Naive B cell (primary cell): ENCODE data around the gene RUVBL2. TPM values are rescaled to one million over a fixed set of nuclear protein-coding genes. Genes with fewer than 3 reads are reported as not detected.
"Not testable (repeated sequence)": the region's sequence is repeated elsewhere in the genome, so short reads cannot be mapped to it uniquely, and the experiment has no call there.

Experiments used
- ATAC-seq, 2 donors: fragments of 150-1000 bp; cut with Tn5 transposase; 2 replicates each; pipeline ENCODE4 v1.10.0; 2021; ENCODE audit warnings: low read depth in 2 of 2, mild to moderate bottlenecking in 2 of 2, moderate library complexity in 2 of 2
- DNase-seq: peaks from one replicate; pipeline ENCODE4 v3.0.0; 2022
- H3K27ac Mint-ChIP-seq, 6 donors: one replicate each; pipeline ENCODE4 v1.8.0; 2020 to 2022; ENCODE audit warnings: mild to moderate bottlenecking in 6 of 6, mixed read lengths in 6 of 6, moderate library complexity in 5 of 6, inconsistent platforms in 2 of 6
- H3K27me3 Mint-ChIP-seq, 3 donors: one replicate each; pipeline ENCODE4 v1.8.0; 2021 to 2022; ENCODE audit warnings: mixed read lengths in 3 of 3, mild to moderate bottlenecking in 1 of 3
- H3K36me3 Mint-ChIP-seq, 2 donors: one replicate each; pipeline ENCODE4 v1.8.0; 2020 to 2022; ENCODE audit warnings: mixed read lengths in 2 of 2, inconsistent platforms in 1 of 2, mild to moderate bottlenecking in 1 of 2
- H3K4me1 Mint-ChIP-seq, 3 donors: one replicate each; pipeline ENCODE4 v1.8.0; 2020 to 2022; ENCODE audit warnings: mixed read lengths in 3 of 3, inconsistent platforms in 1 of 3, mild to moderate bottlenecking in 1 of 3, moderate library complexity in 1 of 3
- H3K4me3 Mint-ChIP-seq, 8 donors: one replicate each; pipeline ENCODE4 v1.8.0; 2020 to 2022; ENCODE audit warnings: mild to moderate bottlenecking in 8 of 8, mixed read lengths in 8 of 8, moderate library complexity in 8 of 8, inconsistent platforms in 2 of 8
- H3K9me3 Mint-ChIP-seq, 7 donors: one replicate each; pipeline ENCODE4 v1.8.0; 2020 to 2022; ENCODE audit warnings: mixed read lengths in 7 of 7, mild to moderate bottlenecking in 5 of 7, inconsistent platforms in 2 of 7, moderate library complexity in 1 of 7
- polyA plus RNA-seq, 6 donors: library from polyadenylated mRNA; unstranded; fragments of 300-500 nt; fragmentation: Illumina TruSeq; gene quantifications; one replicate each; pipeline ENCODE4 v1.2.3, GENCODE V29; 2021; ENCODE audit warnings: low read depth in 6 of 6

The RUVBL2 gene
- polyA plus RNA-seq, 6 donors from 2014 or later = 39.7 to 63.2 (median 50.0) TPM

DNA sequence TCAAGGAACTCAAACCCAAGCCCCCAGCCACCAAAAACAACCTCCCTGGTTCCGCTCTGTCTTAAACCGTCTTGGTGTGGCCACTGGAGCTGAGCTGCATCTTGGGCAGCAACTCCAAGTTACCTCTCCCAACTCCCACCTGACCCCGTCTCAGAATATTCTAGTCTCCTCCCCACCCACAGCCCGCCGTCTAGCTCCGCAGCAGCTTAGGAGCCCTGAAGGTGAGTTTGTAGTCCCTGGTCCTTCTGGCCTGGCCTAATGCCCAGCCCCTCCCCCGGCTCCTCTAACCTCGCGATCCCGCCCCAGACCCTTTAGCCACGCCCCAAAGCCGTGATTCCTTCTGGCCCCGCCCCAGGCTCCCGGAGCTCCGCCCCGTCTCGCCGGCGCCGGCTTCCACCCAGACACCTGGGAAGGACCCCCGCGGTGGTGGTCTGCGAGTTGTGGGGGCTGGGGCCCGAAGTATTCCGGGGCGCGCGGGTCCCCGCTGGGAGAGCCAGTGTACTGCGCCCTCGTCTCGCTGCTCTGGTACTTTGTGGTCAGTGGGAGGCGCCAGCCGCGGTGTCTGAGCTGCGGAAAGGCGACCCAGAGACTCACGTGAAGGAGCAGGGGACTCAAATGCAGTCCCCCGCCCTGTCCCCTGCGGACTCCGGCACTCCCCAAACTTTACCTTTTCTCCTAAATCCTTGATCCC is 25.7 kb downstream of the RUVBL2 start:
- Mint-ChIP-seq H3K4me3 (peak overlapping the region; percentile 84 to 96 (median 91)), H3K27ac (peak overlapping the region in 3 of 6 donors; percentile 12 to 96 (median 22)), H3K4me1 (peaks cover 15 to 37% (median 25%) of the 10 kb centered on the region in 3 donors), H3K9me3 (no peaks in the 10 kb centered on the region), H3K36me3 (no peaks in the 10 kb centered on the region), H3K27me3 (peaks cover 0 to 8% (median 0%) of the 10 kb centered on the region in 3 donors)
- ATAC-seq (peak; percentile 36 to 41), DNase-seq (peak; percentile 49)

DNA sequence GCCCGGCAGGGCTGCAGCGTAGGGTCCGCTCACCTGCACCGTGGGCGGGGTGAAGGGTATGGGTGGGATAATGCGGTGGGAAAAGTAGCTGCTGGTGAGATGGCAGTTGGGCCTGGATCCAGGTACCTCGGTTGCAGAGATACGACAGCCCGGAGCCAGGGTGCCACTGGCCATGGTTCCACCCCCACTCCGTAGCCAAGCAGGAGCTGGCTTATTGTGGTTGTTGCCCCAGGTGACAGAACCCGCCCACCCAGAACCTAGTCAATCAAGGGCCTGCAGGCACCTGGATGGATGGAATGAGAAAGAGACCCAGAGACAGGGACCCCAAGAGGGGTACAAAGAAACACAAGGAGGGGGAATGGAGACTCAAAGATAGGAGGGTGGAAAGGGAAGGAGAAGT is 26.7 kb downstream of the RUVBL2 start:
- H3K36me3 Mint-ChIP-seq = no peaks in the 10 kb centered on the region
- peak overlapping the region in 5 of 8 donors; percentile 51 to 96 (median 73) for H3K4me3 Mint-ChIP-seq
- H3K9me3 Mint-ChIP-seq = no peaks in the 10 kb centered on the region

DNA sequence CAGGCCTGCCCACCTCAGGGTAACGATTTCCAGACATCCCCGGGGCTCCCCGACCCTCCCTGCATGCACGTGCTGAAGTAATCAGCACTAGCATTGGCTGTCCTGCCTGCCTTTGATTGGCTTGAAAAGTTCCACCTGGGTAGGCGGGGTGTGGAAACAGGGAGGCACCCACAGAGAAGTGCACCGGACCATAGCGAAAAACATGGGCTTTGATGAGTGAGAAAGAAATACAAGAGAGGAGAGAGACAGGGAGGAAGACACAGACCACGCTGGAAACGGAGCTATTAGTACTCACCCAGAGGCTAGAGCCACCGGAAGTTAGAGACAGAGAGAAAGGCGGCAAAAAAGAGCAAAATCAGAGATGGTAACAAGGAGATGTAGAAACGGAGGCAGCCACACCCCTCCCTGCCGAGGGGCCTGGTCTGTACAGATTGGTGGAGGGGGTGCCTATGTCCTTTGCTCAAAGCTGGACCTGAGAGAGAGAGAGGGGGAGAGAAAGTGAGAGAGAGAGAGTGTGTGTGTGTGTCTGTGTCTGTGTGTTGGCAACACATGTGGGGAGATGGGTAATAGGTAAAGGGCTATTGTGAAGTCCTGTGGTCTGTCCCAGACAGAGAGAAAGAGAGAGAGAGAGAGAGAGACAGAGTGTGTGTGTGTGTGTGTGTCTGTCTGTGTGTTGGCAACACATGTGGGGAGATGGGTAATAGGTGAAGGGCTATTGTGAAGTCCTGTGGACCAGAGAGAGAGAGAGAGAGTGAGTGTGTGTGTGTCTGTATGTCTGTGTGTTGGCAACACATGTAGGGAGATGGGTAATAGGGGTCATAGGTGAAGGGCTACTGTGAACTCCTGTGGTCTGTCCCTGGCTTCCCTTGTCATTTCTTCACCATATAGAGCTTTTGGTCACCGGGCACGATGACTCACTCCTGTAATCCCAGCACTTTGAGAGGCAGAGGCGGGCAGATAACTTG is 27.5 kb downstream of the RUVBL2 start:
- Mint-ChIP-seq H3K9me3 (no peaks in the 10 kb centered on the region), H3K36me3 (no peaks in the 10 kb centered on the region), H3K27me3 (peaks cover 0 to 12% (median 0%) of the 10 kb centered on the region in 3 donors), H3K4me3 (peak overlapping the region in 4 of 8 donors; percentile 1 to 54 (median 2)), H3K4me1 (peaks cover 15 to 37% (median 25%) of the 10 kb centered on the region in 3 donors), H3K27ac (peak overlapping the region in 3 of 6 donors; percentile 9 to 56 (median 50))
- ATAC-seq (no peak), DNase-seq (no peak)

More for the DNA sequence above, 26.7 kb downstream of the RUVBL2 start:
- peaks cover 15 to 37% (median 25%) of the 10 kb centered on the region in 3 donors for H3K4me1 Mint-ChIP-seq
- ATAC-seq = no peak
- no peak for DNase-seq
- peak overlapping the region in 2 of 6 donors; percentile 15 to 81 for H3K27ac Mint-ChIP-seq
- peaks cover 0 to 8% (median 0%) of the 10 kb centered on the region in 3 donors for H3K27me3 Mint-ChIP-seq

- Mint-ChIP-seq H3K4me3 (no peak overlapping the region), H3K4me1 (peaks cover 15 to 35% (median 25%) of the 10 kb centered on the region in 3 donors), H3K36me3 (no peaks in the 10 kb centered on the region), H3K27me3 (peaks cover 0 to 12% (median 0%) of the 10 kb centered on the region in 3 donors), H3K27ac (no peak overlapping the region), H3K9me3 (no peaks in the 10 kb centered on the region)
- ATAC-seq = no peak
- no peak for DNase-seq
These were observed 28.4 kb downstream of the RUVBL2 start for GRCh38 chr19:49022116-49022515.

DNA sequence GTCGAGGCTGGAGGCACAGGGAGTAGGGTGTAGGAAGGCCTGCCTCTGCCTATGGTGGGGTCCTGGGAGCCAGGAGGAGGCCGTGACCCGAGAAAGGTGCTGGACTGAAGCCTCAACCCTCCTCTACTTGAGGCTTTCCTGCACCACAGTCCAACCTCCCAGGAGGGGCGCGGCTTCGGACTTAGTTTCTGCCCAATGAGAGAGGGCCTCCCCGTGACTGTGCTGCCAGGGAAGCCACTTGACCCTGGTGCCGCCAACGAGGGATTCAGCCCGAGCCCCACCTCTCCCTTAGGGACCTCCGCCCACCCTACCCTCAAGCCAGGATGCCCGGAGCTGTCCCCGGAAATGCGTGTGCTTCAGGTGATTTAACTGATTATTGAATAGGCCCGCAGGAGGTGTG is 30.5 kb downstream of the RUVBL2 start, which contains the start of gene CGB3:
CGB3 (minus strand) TSS at position 101 of the 400 bp plus-strand sequence. CDS start 362 bp downstream, outside the sequence.
- not testable (repeated sequence) for ATAC-seq, H3K27ac Mint-ChIP-seq, H3K9me3 Mint-ChIP-seq, DNase-seq, H3K27me3 Mint-ChIP-seq, H3K36me3 Mint-ChIP-seq, H3K4me3 Mint-ChIP-seq
- H3K4me1 Mint-ChIP-seq = peaks cover 12 to 21% (median 17%) of the 10 kb centered on the region in 3 donors

- H3K9me3 Mint-ChIP-seq, DNase-seq, H3K4me3 Mint-ChIP-seq, H3K27ac Mint-ChIP-seq, H3K27me3 Mint-ChIP-seq, ATAC-seq, H3K36me3 Mint-ChIP-seq: not testable (repeated sequence)
- peaks cover 8 to 15% (median 13%) of the 10 kb centered on the region in 3 donors for H3K4me1 Mint-ChIP-seq
These were observed 31.4 kb downstream of the RUVBL2 start for GRCh38 chr19:49025088-49025487.

GRCh38 chr19:49025599-49025998 is 31.9 kb downstream of the RUVBL2 start:
- Mint-ChIP-seq H3K27me3 (peaks cover 0 to 11% (median 8%) of the 10 kb centered on the region in 3 donors), H3K4me1 (peaks cover 8 to 10% (median 9%) of the 10 kb centered on the region in 3 donors)
- H3K36me3 Mint-ChIP-seq, H3K9me3 Mint-ChIP-seq, H3K4me3 Mint-ChIP-seq, H3K27ac Mint-ChIP-seq, ATAC-seq, DNase-seq: not testable (repeated sequence)

- not testable (repeated sequence) for H3K36me3 Mint-ChIP-seq, DNase-seq, ATAC-seq, H3K9me3 Mint-ChIP-seq, H3K4me1 Mint-ChIP-seq, H3K4me3 Mint-ChIP-seq, H3K27ac Mint-ChIP-seq
- H3K27me3 Mint-ChIP-seq = peaks cover 7 to 23% (median 8%) of the 10 kb centered on the region in 3 donors
These were observed 35.0 kb downstream of the RUVBL2 start for GRCh38 chr19:49028686-49029085.

- H3K4me1 Mint-ChIP-seq, H3K27ac Mint-ChIP-seq, ATAC-seq, H3K9me3 Mint-ChIP-seq, DNase-seq, H3K36me3 Mint-ChIP-seq: not testable (repeated sequence)
- H3K27me3 Mint-ChIP-seq = peaks cover 7 to 28% (median 8%) of the 10 kb centered on the region in 3 donors
- H3K4me3 Mint-ChIP-seq = peak overlapping the region in 1 of 8 donors; percentile 77
These were observed 36.1 kb downstream of the RUVBL2 start for GRCh38 chr19:49029749-49030148.

DNA sequence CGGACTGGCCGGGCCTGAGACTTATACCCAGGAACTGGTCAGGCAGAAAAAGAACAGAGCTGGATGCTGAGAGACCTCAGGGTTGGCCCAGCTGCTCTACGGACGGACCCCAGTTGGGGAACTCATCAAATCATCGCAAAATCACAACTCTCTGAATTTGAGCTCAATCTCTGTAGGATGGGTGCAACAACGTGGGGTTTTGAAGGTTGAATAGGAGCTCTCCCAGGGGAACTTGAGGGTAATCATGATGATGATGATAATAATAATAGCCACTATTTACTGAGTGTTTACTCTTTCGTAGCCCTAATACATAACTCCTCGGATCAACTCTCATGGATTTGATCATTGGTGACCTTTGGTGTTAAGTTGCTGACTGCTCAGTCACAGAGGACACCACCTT is 36.6 kb downstream of the RUVBL2 start:
- not testable (repeated sequence) for H3K9me3 Mint-ChIP-seq, H3K4me3 Mint-ChIP-seq, H3K36me3 Mint-ChIP-seq, ATAC-seq, H3K4me1 Mint-ChIP-seq, H3K27ac Mint-ChIP-seq, DNase-seq
- H3K27me3 Mint-ChIP-seq = peaks cover 7 to 31% (median 11%) of the 10 kb centered on the region in 3 donors

GRCh38 chr19:49031642-49032301 is 38.1 kb downstream of the RUVBL2 start, which contains the start of gene CGB2:
CGB2 (plus strand) TSS chr19:49031890; CDS start chr19:49032096, 206 bp downstream.
- peak within 1 kb of the TSS in 2 of 8 donors; percentile 1 to 2 for H3K4me3 Mint-ChIP-seq
- H3K9me3 Mint-ChIP-seq = not testable (repeated sequence)
- peak; percentile 52 to 62 for ATAC-seq

DNA sequence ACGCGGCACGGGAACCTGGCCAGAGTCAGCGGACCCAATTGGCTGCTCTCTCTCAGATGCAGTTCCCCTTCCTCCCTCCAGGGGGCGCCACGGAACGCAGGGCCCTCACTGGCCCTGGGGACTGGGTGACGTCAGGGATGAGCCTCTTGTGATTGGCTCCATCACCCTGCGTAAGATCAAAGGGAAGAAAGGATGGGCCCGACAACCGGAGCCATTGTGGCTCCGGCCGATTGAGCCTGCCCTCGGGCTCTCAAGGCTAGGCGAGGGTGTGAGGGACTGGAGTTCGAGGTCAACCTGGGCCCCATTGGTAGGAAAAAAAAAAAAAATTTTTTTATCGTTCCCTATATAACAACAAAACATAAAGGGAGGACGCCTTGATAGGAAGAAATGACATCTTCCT is 43.1 kb downstream of the RUVBL2 start, which contains the start of gene CGB1:
CGB1 (minus strand) TSS at position 81 of the 400 bp plus-strand sequence. CDS start 184 bp downstream, outside the sequence.
- not testable (repeated sequence) for H3K36me3 Mint-ChIP-seq, ATAC-seq, H3K4me1 Mint-ChIP-seq, H3K9me3 Mint-ChIP-seq, DNase-seq, H3K4me3 Mint-ChIP-seq
- Mint-ChIP-seq H3K27me3 (peaks cover 2 to 21% (median 7%) of the 10 kb centered on the region in 3 donors), H3K27ac (peak within 1 kb of the TSS in 2 of 6 donors; percentile 60 to 62)

More at GRCh38 chr19:49031642-49032301, 38.1 kb downstream of the RUVBL2 start, which contains the start of gene CGB2:
- peaks cover 7 to 36% (median 14%) of the 10 kb centered on the region in 3 donors for H3K27me3 Mint-ChIP-seq
- H3K4me1 Mint-ChIP-seq, DNase-seq, H3K36me3 Mint-ChIP-seq: not testable (repeated sequence)
- H3K27ac Mint-ChIP-seq = peak within 1 kb of the TSS in 1 of 6 donors; percentile 56
